SK-N-SH (cell line): Measurements from ENCODE around the gene PPP2R5E. TPM values are rescaled to one million over a fixed set of nuclear protein-coding genes. Genes with fewer than 3 reads are reported as not detected.

ENCODE experiments used
- CTCF ChIA-PET: fragments of 300-600, 350-600 bp; formaldehyde crosslinking; extraction: SDS; loops from one replicate; lab custom pipeline; 2021; lab: Yijun Ruan, JAX
- POLR2A ChIA-PET: fragments of 350-600 bp; sonication (Branson Sonifier 250); formaldehyde crosslinking; extraction: SDS; loops from one replicate; lab custom pipeline; 2020; ENCODE audit warnings: antibody characterized with exemption, inconsistent platforms; lab: Yijun Ruan, JAX
- DNase-seq: peaks from one replicate; pipeline ENCODE4 v3.0.0; 2012
- H2AFZ ChIP-seq: fragments of 200-600 bp; sonication (generic); 2 replicates; pipeline ENCODE4 v1.8.1; 2016; ENCODE audit warnings: antibody characterized with exemption, mild to moderate bottlenecking, low read depth
- H3F3A ChIP-seq: fragments of 200-600 bp; sonication (generic); replicated peaks from 2 replicates; pipeline ENCODE3; 2016; ENCODE audit warnings: antibody characterized with exemption, mild to moderate bottlenecking; ENCODE audit not compliant: insufficient read depth
- H3K27ac ChIP-seq, 2 experiments: fragments of 200-500 bp in 1 of 2; fragments of 200-600 bp in 1 of 2; sonication (Bioruptor generic) in 1 of 2; sonication (generic), shearing (Covaris generic) in 1 of 2; 2 replicates each; pipeline versions ENCODE4 v1.5.1 to v1.6.1; 2014 to 2016; ENCODE audit warnings: low read depth in 2 of 2, inconsistent platforms in 1 of 2, low read length in 1 of 2, mild to moderate bottlenecking in 1 of 2, mixed read lengths in 1 of 2
- H3K27me3 ChIP-seq: fragments of 200-600 bp; sonication (generic), shearing (Covaris generic); 2 replicates; pipeline ENCODE4 v1.6.1; 2016; ENCODE audit warnings: mixed run types; ENCODE audit not compliant: insufficient read depth
- H3K36me3 ChIP-seq, 2 experiments: fragments of 200-500 bp in 1 of 2; fragments of 200-600 bp in 1 of 2; sonication (Bioruptor generic) in 1 of 2; sonication (generic) in 1 of 2; replicated peaks in 1 of 2; 2 replicates each; pipeline versions ENCODE3 to v1.5.1; 2014 to 2016; ENCODE audit warnings: low read length in 1 of 2, mild to moderate bottlenecking in 1 of 2; ENCODE audit not compliant: insufficient read depth in 2 of 2, control insufficient read depth in 1 of 2
- H3K4me1 ChIP-seq, 2 experiments: fragments of 200-500 bp in 1 of 2; fragments of 200-600 bp in 1 of 2; sonication (Bioruptor generic) in 1 of 2; sonication (generic), shearing (Covaris generic) in 1 of 2; 2 replicates each; pipeline versions ENCODE4 v1.5.1 to v1.6.1; 2014 to 2016; ENCODE audit warnings: low read depth in 1 of 2, low read length in 1 of 2, mixed run types in 1 of 2; ENCODE audit not compliant: insufficient read depth in 2 of 2, control insufficient read depth in 1 of 2
- H3K4me2 ChIP-seq: fragments of 200-600 bp; sonication (generic), shearing (Covaris generic); 2 replicates; pipeline ENCODE4 v1.6.1; 2017; ENCODE audit warnings: mixed run types
- H3K4me3 ChIP-seq, 2 experiments: fragments of 200-500 bp in 1 of 2; fragments of 200-600 bp in 1 of 2; sonication (Bioruptor generic) in 1 of 2; sonication (generic), shearing (Covaris generic) in 1 of 2; 2 replicates each; pipeline versions ENCODE4 v1.5.1 to v1.8.1; 2014 to 2016; ENCODE audit warnings: low read depth in 2 of 2, inconsistent platforms in 1 of 2, low read length in 1 of 2, mild to moderate bottlenecking in 1 of 2, mixed read lengths in 1 of 2, moderate library complexity in 1 of 2
- H3K79me2 ChIP-seq: fragments of 200-600 bp; sonication (generic); 2 replicates; pipeline ENCODE4 v1.8.1; 2017; ENCODE audit warnings: mild to moderate bottlenecking; ENCODE audit not compliant: insufficient read depth
- H3K9ac ChIP-seq: fragments of 200-600 bp; sonication (generic); 2 replicates; pipeline ENCODE4 v1.6.1; 2017; ENCODE audit warnings: mixed run types
- H3K9me2 ChIP-seq: fragments of 200-600 bp; sonication (generic); 2 replicates; pipeline ENCODE4 v1.6.1; 2017; ENCODE audit warnings: mixed run types
- H3K9me3 ChIP-seq: fragments of 200-600 bp; sonication (generic); 2 replicates; pipeline ENCODE4 v1.6.1; 2017; ENCODE audit warnings: mixed run types, mild to moderate bottlenecking, moderate library complexity
- H4K20me1 ChIP-seq: fragments of 200-600 bp; sonication (generic); 2 replicates; pipeline ENCODE4 v1.6.1; 2017; ENCODE audit warnings: mild to moderate bottlenecking, mixed run types; ENCODE audit not compliant: insufficient read depth
- CHD2 ChIP-seq: fragments of 150-350 bp; IDR thresholded peaks from 2 replicates; pipeline ENCODE4 v1.6.1; 2018; ENCODE audit warnings: low read length; ENCODE audit not compliant: partially characterized antibody
- EP300 ChIP-seq, 2 experiments: IDR thresholded peaks; 2 replicates each; pipeline versions ENCODE4 v1.4.0 to v1.6.1; 2012; ENCODE audit warnings: borderline replicate concordance in 1 of 2, low read depth in 1 of 2, low read length in 1 of 2
- EZH2phosphoT487 ChIP-seq: fragments of 200-600 bp; sonication (generic); IDR thresholded peaks from 2 replicates; pipeline ENCODE4 v1.6.1; 2017; ENCODE audit warnings: low read depth, mixed run types, mild to moderate bottlenecking, antibody characterized with exemption, moderate library complexity, borderline replicate concordance
- FOXJ3 ChIP-seq: sonication (generic); formaldehyde crosslinking; IDR thresholded peaks from 2 replicates; pipeline ENCODE4 v1.5.1; 2020; ENCODE audit warnings: mild to moderate bottlenecking, missing genetic modification reagents
- FOXM1 ChIP-seq: IDR thresholded peaks from 2 replicates; pipeline ENCODE4 v1.4.0; 2012; ENCODE audit warnings: low read depth, mild to moderate bottlenecking
- GABPA ChIP-seq: IDR thresholded peaks from 2 replicates; pipeline ENCODE4 v1.4.0; 2012; ENCODE audit warnings: low read depth, mild to moderate bottlenecking
- GATA2 ChIP-seq: sonication (generic); formaldehyde crosslinking; IDR thresholded peaks from 2 replicates; pipeline ENCODE4 v1.5.0; 2020; ENCODE audit warnings: mild to moderate bottlenecking, missing genetic modification reagents
- IRF3 ChIP-seq: fragments of 150-350 bp; IDR thresholded peaks from 2 replicates; pipeline ENCODE4 v1.6.1; 2016; ENCODE audit warnings: mild to moderate bottlenecking, low read depth, low read length
- JUND ChIP-seq: IDR thresholded peaks from 2 replicates; pipeline ENCODE4 v1.4.0; 2012
- MXI1 ChIP-seq: IDR thresholded peaks from 2 replicates; pipeline ENCODE4 v1.6.1; 2012; ENCODE audit warnings: mild to moderate bottlenecking, low read depth, low read length, improper control_type of control experiment
- NFIC ChIP-seq: IDR thresholded peaks from 2 replicates; pipeline ENCODE4 v1.4.0; 2012; ENCODE audit warnings: borderline replicate concordance
- NRF1 ChIP-seq: IDR thresholded peaks from 2 replicates; pipeline ENCODE4 v1.6.1; 2012; ENCODE audit warnings: low read depth, mild to moderate bottlenecking, low read length
- RAD21 ChIP-seq: IDR thresholded peaks from 2 replicates; pipeline ENCODE4 v1.6.1; 2012; ENCODE audit warnings: mild to moderate bottlenecking, low read length
- RXRA ChIP-seq: IDR thresholded peaks from 2 replicates; pipeline ENCODE4 v1.4.0; 2012; ENCODE audit warnings: low read depth, mild to moderate bottlenecking, borderline replicate concordance
- SIN3A ChIP-seq: IDR thresholded peaks from 2 replicates; pipeline ENCODE4 v1.6.1; 2012; ENCODE audit warnings: low read depth, mild to moderate bottlenecking, low read length, moderate library complexity, borderline replicate concordance
- SMC3 ChIP-seq: IDR thresholded peaks from 2 replicates; pipeline ENCODE4 v1.6.1; 2012; ENCODE audit warnings: low read depth, low read length, improper control_type of control experiment
- TEAD4 ChIP-seq: IDR thresholded peaks from 2 replicates; pipeline ENCODE4 v1.4.0; 2012; ENCODE audit warnings: mild to moderate bottlenecking, borderline replicate concordance; ENCODE audit not compliant: insufficient read depth
- YY1 ChIP-seq: IDR thresholded peaks from 2 replicates; pipeline ENCODE4 v1.4.0; 2012; ENCODE audit warnings: low read depth, mild to moderate bottlenecking
- WGBS: methylation state at CpG from one replicate; pipeline ENCODE4 v1.1.6; 2017; ENCODE audit warnings: low lambda C conversion rate; 5-methylcytosine and 5-hydroxymethylcytosine counted together
- polyA plus RNA-seq, 3 experiments: library from polyadenylated mRNA; depleted of rRNA; stranded (reverse); fragments of >200 nt; gene quantifications; 2 replicates each; pipeline ENCODE4 v1.2.3, GENCODE V29; 2012
- TF ChIP-seq, protein P1 (sequence below): IDR thresholded peaks from 2 replicates; pipeline ENCODE4 v1.6.1; 2012; ENCODE audit warnings: mild to moderate bottlenecking, low read depth, low read length, moderate library complexity
- TF ChIP-seq, protein P2 (sequence below): IDR thresholded peaks from 2 replicates; pipeline ENCODE4; 2012
- TF ChIP-seq, protein P3 (sequence below): IDR thresholded peaks from 2 replicates; pipeline ENCODE4 v1.4.0; 2012; ENCODE audit warnings: low read depth

Gene PPP2R5E
- polyA plus RNA-seq, 1 of the 3 experiments (the other 2 are of a cell fraction), result 4.4 TPM

- Histone ChIP-seq H3K9me2 (no peaks in the 10 kb centered on the region), H3F3A (peaks cover 11% of the 10 kb centered on the region), H3K9ac (no peak overlapping the region), H3K4me2 (no peak overlapping the region), H3K27ac (no peak overlapping the region; a peak in 1 of 4 replicates), H3K27me3 (no peaks in the 10 kb centered on the region), H3K36me3 (no peaks in the 10 kb centered on the region), H3K79me2 (peaks cover 90% of the 10 kb centered on the region), H3K9me3 (no peaks in the 10 kb centered on the region), H2AFZ (no peak overlapping the region), H3K4me3 (no peak overlapping the region), H3K4me1 (peaks cover 15 to 45% of the 10 kb centered on the region in 2 experiments; a peak in 3 of 4 replicates), H4K20me1 (peaks cover 54% of the 10 kb centered on the region)
- TF ChIP-seq NFIC, result no peak
- TF ChIP-seq EP300 (IDR thresholded peaks at IDR 0.05; ENCODE audit: borderline replicate concordance in 1 of 2, low read depth in 1 of 2, low read length in 1 of 2), result no peak
- TF ChIP-seq, protein P1, sequence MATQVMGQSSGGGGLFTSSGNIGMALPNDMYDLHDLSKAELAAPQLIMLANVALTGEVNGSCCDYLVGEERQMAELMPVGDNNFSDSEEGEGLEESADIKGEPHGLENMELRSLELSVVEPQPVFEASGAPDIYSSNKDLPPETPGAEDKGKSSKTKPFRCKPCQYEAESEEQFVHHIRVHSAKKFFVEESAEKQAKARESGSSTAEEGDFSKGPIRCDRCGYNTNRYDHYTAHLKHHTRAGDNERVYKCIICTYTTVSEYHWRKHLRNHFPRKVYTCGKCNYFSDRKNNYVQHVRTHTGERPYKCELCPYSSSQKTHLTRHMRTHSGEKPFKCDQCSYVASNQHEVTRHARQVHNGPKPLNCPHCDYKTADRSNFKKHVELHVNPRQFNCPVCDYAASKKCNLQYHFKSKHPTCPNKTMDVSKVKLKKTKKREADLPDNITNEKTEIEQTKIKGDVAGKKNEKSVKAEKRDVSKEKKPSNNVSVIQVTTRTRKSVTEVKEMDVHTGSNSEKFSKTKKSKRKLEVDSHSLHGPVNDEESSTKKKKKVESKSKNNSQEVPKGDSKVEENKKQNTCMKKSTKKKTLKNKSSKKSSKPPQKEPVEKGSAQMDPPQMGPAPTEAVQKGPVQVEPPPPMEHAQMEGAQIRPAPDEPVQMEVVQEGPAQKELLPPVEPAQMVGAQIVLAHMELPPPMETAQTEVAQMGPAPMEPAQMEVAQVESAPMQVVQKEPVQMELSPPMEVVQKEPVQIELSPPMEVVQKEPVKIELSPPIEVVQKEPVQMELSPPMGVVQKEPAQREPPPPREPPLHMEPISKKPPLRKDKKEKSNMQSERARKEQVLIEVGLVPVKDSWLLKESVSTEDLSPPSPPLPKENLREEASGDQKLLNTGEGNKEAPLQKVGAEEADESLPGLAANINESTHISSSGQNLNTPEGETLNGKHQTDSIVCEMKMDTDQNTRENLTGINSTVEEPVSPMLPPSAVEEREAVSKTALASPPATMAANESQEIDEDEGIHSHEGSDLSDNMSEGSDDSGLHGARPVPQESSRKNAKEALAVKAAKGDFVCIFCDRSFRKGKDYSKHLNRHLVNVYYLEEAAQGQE, result no peak
- no peak for TF ChIP-seq CHD2
- TF ChIP-seq FOXJ3 (CRISPR knock-in tag), result no peak
- TF ChIP-seq GABPA, result no peak
- TF ChIP-seq JUND, result no peak
- no peak for TF ChIP-seq YY1
- no peak for TF ChIP-seq MXI1
- TF ChIP-seq RAD21, result no peak
- no peak for TF ChIP-seq SIN3A
- no peak for TF ChIP-seq IRF3
- no peak for TF ChIP-seq NRF1
- WGBS, result 81% methylated on average over 2 of the region's 2 CpGs
- ChIA-PET POLR2A (no interaction called here), CTCF (no interaction called here)
- no peak for DNase-seq
Observed at GRCh38 chr14:63435204-63435603, 108.0 kb downstream of the PPP2R5E start.

DNA sequence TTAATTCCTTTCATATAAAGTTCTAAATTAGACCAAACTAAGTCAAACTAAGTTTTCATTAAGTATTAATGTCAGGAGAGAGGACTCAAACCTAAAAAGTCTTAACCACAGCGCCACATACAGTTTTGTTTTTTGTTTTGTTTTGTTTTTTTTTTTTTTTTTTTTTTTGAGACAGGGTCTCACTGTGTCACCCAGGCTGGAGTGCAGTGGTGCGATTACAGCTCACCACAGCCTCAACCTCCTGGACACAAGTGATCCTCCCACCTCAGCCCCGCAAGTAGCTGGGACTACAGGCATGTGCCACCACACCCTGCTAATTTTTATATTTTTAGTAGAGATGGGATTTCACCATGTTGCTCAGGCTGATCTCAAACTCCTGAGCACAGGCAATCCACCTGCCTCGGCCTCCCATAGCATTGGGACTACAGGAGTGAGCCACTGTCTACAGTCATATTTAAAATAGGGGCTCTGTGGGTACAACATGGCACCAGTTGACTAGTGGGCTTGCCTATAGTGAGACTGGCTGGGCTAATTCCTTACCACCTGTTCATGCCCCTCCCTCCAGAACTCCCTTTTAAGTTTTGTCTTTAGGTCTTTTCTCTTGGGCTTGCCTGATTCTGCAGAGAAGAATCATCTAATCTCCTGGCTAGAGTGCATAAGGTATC is 110.2 kb downstream of the PPP2R5E start:
- no peak overlapping the region for H2AFZ ChIP-seq
- no peak overlapping the region for H3K4me3 ChIP-seq
- POLR2A ChIA-PET, result no interaction called here
- peaks cover 89% of the 10 kb centered on the region for H3K79me2 ChIP-seq
- H3K27ac ChIP-seq, result no peak overlapping the region
- H4K20me1 ChIP-seq, result peaks cover 39% of the 10 kb centered on the region
- no peak overlapping the region for H3K4me2 ChIP-seq
- no peak for DNase-seq
- CTCF ChIA-PET, result interaction anchor here (0.6 to 1.8 kb wide), 4 partner anchors 13 to 54 kb away, joined by 3 to 4 read pairs (median 3); no protein-coding TSS in a partner anchor
- H3K36me3 ChIP-seq, result no peaks in the 10 kb centered on the region
- H3F3A ChIP-seq, result peaks cover 4% of the 10 kb centered on the region
- 94% methylated on average over 4 of the region's 4 CpGs for WGBS
- H3K9me3 ChIP-seq, result no peaks in the 10 kb centered on the region
- H3K9ac ChIP-seq, result no peak overlapping the region
- H3K9me2 ChIP-seq, result no peaks in the 10 kb centered on the region
- H3K27me3 ChIP-seq, result no peaks in the 10 kb centered on the region
- H3K4me1 ChIP-seq, result peaks cover 9 to 26% of the 10 kb centered on the region in 2 experiments; a peak in 3 of 4 replicates
- TF ChIP-seq FOXJ3 (CRISPR knock-in tag) (no peak), TEAD4 (no peak), EZH2phosphoT487 (no peak), FOXM1 (no peak), RXRA (no peak), SMC3 (no peak), GABPA (no peak), YY1 (no peak), GATA2 (CRISPR knock-in tag) (no peak), EP300 (IDR thresholded peaks at IDR 0.05; ENCODE audit: borderline replicate concordance in 1 of 2, low read depth in 1 of 2, low read length in 1 of 2) (no peak)
- TF ChIP-seq, protein P2, sequence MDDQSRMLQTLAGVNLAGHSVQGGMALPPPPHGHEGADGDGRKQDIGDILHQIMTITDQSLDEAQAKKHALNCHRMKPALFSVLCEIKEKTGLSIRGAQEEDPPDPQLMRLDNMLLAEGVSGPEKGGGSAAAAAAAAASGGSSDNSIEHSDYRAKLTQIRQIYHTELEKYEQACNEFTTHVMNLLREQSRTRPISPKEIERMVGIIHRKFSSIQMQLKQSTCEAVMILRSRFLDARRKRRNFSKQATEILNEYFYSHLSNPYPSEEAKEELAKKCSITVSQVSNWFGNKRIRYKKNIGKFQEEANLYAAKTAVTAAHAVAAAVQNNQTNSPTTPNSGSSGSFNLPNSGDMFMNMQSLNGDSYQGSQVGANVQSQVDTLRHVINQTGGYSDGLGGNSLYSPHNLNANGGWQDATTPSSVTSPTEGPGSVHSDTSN, result no peak
- TF ChIP-seq, protein P3, sequence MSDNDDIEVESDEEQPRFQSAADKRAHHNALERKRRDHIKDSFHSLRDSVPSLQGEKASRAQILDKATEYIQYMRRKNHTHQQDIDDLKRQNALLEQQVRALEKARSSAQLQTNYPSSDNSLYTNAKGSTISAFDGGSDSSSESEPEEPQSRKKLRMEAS, result no peak
